ENCODE measurements around the gene BST2.

Gene BST2, protein sequence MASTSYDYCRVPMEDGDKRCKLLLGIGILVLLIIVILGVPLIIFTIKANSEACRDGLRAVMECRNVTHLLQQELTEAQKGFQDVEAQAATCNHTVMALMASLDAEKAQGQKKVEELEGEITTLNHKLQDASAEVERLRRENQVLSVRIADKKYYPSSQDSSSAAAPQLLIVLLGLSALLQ

GRCh38 chr19:17405250-17406045 lies at the start of gene BST2:
BST2 (minus strand) TSS chr19:17405630; CDS start chr19:17405575, 55 bp downstream.
- DNase-seq (ENCODE audit: low read depth), result peak; percentile 94
- TF ChIP-seq MAX (IDR thresholded peaks at IDR 0.05; ENCODE audit: low read depth, low read length) (peak; percentile 16; the same call in 1 of the 2 replicates), POLR2A (IDR thresholded peaks at IDR 0.05; ENCODE audit: extremely low read depth, insufficient read length) (peak; percentile 72), MYC (IDR thresholded peaks at IDR 0.05; ENCODE audit: low read depth, low read length) (no peak; the same call in 1 of the 2 replicates)
- peak within 1 kb of the TSS; percentile 74 for H3K4me3 ChIP-seq (ENCODE audit: low read depth, low read length)

DNA sequence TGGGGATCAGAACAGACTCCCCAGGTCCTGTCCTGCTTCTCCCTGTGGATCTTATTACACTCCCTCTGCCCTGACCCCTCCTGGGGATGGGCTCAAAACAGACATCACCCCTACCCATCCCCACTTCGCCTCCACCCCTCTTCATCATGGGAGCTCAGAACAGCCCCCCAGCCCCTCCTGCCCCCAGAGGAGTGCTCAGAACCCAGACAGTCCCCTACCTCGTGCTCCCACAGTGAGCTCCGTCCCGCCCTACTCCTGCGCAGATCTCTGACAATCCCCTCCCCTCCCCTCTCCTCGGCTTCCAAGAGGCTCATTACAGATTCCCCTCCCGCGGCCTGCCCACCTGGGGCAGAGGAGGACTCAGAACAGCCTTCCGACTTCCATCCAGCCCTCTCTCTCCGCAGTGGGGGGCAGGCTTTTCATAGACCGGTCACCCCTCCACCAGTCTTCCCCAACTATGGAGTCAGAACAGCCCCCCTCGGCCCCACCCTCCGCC lies 49.2 kb upstream of the BST2 start:
- no peak for DNase-seq (ENCODE audit: low read depth)
- TF ChIP-seq MYC (IDR thresholded peaks at IDR 0.05; ENCODE audit: low read depth, low read length), result no peak
- TF ChIP-seq POLR2A (IDR thresholded peaks at IDR 0.05; ENCODE audit: extremely low read depth, insufficient read length), result no peak
- TF ChIP-seq, protein P1, sequence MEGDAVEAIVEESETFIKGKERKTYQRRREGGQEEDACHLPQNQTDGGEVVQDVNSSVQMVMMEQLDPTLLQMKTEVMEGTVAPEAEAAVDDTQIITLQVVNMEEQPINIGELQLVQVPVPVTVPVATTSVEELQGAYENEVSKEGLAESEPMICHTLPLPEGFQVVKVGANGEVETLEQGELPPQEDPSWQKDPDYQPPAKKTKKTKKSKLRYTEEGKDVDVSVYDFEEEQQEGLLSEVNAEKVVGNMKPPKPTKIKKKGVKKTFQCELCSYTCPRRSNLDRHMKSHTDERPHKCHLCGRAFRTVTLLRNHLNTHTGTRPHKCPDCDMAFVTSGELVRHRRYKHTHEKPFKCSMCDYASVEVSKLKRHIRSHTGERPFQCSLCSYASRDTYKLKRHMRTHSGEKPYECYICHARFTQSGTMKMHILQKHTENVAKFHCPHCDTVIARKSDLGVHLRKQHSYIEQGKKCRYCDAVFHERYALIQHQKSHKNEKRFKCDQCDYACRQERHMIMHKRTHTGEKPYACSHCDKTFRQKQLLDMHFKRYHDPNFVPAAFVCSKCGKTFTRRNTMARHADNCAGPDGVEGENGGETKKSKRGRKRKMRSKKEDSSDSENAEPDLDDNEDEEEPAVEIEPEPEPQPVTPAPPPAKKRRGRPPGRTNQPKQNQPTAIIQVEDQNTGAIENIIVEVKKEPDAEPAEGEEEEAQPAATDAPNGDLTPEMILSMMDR (IDR thresholded peaks at IDR 0.05; ENCODE audit: low read depth, low read length), result no peak
- TF ChIP-seq MAX (IDR thresholded peaks at IDR 0.05; ENCODE audit: low read depth, low read length), result no peak
- H3K4me3 ChIP-seq (ENCODE audit: low read depth, low read length), result no peak overlapping the region

DNA sequence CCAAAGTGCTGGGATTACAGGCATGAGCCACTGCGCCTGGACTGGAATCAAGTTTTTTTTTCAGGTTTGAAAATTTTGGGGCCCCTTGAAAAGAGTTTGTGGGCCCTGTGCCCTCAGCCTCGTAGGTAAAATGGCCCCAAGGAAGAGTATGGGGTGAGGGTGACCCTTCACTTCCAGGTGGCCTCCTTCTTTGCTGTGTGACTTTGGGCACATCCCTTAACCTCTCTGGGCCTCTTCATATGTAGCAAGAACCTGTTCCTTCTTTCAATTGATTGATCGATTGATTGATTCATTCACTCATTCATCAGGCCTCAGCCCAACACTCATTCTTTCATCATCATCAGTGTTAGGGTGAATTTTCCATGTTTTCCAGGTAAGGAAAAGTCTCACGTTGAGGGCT lies 46.4 kb upstream of the BST2 start:
- TF ChIP-seq MYC (IDR thresholded peaks at IDR 0.05; ENCODE audit: low read depth, low read length), result no peak
- TF ChIP-seq, protein P1 (IDR thresholded peaks at IDR 0.05; ENCODE audit: low read depth, low read length), result no peak
- no peak overlapping the region for H3K4me3 ChIP-seq (ENCODE audit: low read depth, low read length)
- no peak for DNase-seq (ENCODE audit: low read depth)

- TF ChIP-seq MAX (IDR thresholded peaks at IDR 0.05; ENCODE audit: low read depth, low read length), result peak; percentile 55; the same call in 1 of the 2 replicates
- TF ChIP-seq, protein P1 (IDR thresholded peaks at IDR 0.05; ENCODE audit: low read depth, low read length), result no peak
- no peak overlapping the region for H3K4me3 ChIP-seq (ENCODE audit: low read depth, low read length)
- DNase-seq (ENCODE audit: low read depth), result peak; percentile 40
Observed at GRCh38 chr19:17450264-17451075, 45.0 kb upstream of the BST2 start.

- TF ChIP-seq POLR2A (IDR thresholded peaks at IDR 0.05; ENCODE audit: extremely low read depth, insufficient read length) (no peak), MAX (IDR thresholded peaks at IDR 0.05; ENCODE audit: low read depth, low read length) (no peak), MYC (IDR thresholded peaks at IDR 0.05; ENCODE audit: low read depth, low read length) (no peak)
- TF ChIP-seq, protein P1 (IDR thresholded peaks at IDR 0.05; ENCODE audit: low read depth, low read length), result peak; percentile 45
- peak; percentile 57 for DNase-seq (ENCODE audit: low read depth)
- peak within 1 kb of the TSS; percentile 16 for H3K4me3 ChIP-seq (ENCODE audit: low read depth, low read length)
Observed at GRCh38 chr19:17448131-17448967, 42.9 kb upstream of the BST2 start, which contains the start of gene TMEM221. TMEM221 (minus strand) TSS chr19:17448668; CDS start chr19:17448462, 206 bp downstream.

All from NB4 (cell line).